GM12875 (cell line): Measurements from ENCODE around the gene DOCK2.

Source experiments
- H3K4me3 ChIP-seq: one replicate; pipeline ENCODE4 v1.5.1; 2011; ENCODE audit warnings: low read depth, low read length, control low read depth
- TF ChIP-seq, protein P1 (sequence below): IDR thresholded peaks from 2 replicates; pipeline ENCODE4 v1.5.1; 2011; ENCODE audit warnings: low read depth, mild to moderate bottlenecking, control low read depth, inconsistent platforms, low read length, moderate library complexity, borderline replicate concordance; ENCODE audit not compliant: insufficient read depth

Gene DOCK2

DNA sequence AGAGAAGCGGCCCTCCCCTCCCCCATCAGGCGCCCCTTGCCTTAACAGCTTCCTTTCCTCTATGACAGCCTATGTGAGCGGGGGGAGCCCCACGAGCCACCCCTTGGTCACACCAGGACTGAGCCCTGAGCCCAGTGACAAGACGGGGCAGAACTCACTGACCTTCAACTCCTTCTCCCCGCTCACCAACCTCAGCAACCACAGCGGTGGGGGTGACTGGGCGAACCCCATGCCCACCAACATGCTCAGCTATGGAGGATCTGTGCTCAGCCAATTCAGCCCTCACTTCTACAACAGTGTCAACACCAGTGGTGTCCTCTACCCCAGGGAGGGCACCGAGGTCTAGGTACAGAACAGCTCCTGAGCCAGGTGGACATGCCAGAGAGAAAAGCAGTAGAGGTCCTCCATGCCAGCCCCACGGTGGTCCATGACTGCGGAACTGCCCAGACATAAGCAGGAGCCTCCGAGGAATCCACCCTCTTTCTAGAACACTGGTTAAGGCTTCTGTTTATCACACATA, 471.3 kb downstream of the DOCK2 start:
- H3K4me3 ChIP-seq, result no peak overlapping the region
- TF ChIP-seq, protein P1, sequence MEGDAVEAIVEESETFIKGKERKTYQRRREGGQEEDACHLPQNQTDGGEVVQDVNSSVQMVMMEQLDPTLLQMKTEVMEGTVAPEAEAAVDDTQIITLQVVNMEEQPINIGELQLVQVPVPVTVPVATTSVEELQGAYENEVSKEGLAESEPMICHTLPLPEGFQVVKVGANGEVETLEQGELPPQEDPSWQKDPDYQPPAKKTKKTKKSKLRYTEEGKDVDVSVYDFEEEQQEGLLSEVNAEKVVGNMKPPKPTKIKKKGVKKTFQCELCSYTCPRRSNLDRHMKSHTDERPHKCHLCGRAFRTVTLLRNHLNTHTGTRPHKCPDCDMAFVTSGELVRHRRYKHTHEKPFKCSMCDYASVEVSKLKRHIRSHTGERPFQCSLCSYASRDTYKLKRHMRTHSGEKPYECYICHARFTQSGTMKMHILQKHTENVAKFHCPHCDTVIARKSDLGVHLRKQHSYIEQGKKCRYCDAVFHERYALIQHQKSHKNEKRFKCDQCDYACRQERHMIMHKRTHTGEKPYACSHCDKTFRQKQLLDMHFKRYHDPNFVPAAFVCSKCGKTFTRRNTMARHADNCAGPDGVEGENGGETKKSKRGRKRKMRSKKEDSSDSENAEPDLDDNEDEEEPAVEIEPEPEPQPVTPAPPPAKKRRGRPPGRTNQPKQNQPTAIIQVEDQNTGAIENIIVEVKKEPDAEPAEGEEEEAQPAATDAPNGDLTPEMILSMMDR, result no peak

DNA sequence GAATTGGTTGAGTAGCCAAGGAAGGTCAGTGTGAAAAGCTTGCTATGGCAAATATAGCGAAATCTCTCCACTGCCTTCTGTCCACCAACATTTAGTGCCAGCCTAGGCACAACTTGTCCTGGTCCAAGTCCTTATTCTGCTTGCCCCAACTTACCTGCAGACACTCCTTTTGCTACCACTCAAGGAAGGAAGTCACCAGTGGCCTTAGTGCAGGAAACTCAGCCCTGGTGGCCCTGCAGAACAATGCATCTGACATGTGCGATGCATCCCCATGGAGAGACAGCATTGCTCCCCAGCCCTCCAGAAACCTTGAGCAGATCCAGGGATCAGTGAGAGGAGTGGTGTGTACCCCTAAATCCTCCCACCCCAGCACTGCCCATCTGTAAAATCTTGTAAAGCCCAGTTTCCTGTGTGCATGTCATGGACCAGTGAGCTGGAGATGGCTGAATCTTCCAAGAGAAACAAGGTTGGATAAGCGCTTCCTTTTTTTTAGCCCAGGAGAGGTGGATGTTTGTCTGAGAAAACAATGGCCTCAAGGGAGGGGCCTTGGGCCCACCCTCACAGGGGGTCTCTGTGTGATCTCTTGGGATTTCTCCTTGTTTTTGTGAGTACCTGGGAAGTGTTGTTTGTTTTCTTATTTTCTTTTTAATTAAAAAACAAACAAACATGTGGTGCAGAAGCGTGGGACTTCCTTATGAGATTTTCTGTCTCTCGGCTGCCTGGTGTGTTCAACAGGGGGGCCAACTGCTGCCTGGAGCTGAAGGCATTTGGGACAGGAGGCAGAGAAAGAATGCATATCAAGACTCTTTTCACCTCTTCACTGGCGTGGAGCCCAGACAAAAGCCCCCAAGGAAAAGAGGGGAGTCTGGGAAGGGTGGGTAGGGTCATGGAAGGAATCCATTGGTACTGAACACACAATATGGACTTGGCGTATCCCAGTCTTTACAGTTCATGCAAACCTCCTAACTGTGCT, 472.3 kb downstream of the DOCK2 start:
- TF ChIP-seq, protein P1, result no peak
- H3K4me3 ChIP-seq, result no peak overlapping the region

- TF ChIP-seq, protein P1, result no peak
- H3K4me3 ChIP-seq, result no peak overlapping the region
Observed at GRCh38 chr5:170110403-170111087, 473.5 kb downstream of the DOCK2 start.

- H3K4me3 ChIP-seq, result no peak overlapping the region
- TF ChIP-seq, protein P1, result no peak
Observed at GRCh38 chr5:170111088-170111785, 474.2 kb downstream of the DOCK2 start.

- no peak overlapping the region for H3K4me3 ChIP-seq
- TF ChIP-seq, protein P1, result no peak
Observed at GRCh38 chr5:170112876-170113521, 475.9 kb downstream of the DOCK2 start.

GRCh38 chr5:170113522-170113900, 476.4 kb downstream of the DOCK2 start:
- H3K4me3 ChIP-seq, result no peak overlapping the region
- TF ChIP-seq, protein P1, result no peak
